Colonic mucosa (tissue), 4 donors: ENCODE results near the gene CENPL. TPM values are rescaled to one million over a fixed set of nuclear protein-coding genes. Genes with fewer than 3 reads are reported as not detected.
"Not testable (repeated sequence)": the region's sequence is repeated elsewhere in the genome, so short reads cannot be mapped to it uniquely, and the experiment has no call there.

Experiments
- DNase-seq: peaks from one replicate; pipeline ENCODE4 v3.0.0-alpha.2; 2020
- H3K27ac ChIP-seq: fragments of 200-600 bp; one replicate; pipeline ENCODE4 v1.8.0; 2021
- H3K27me3 ChIP-seq: fragments of 200-600 bp; one replicate; pipeline ENCODE4 v1.8.0; 2021
- H3K36me3 ChIP-seq: fragments of 200-600 bp; one replicate; pipeline ENCODE4 v1.8.0; 2021
- H3K4me1 ChIP-seq: fragments of 200-600 bp; one replicate; pipeline ENCODE4 v1.8.0; 2021; ENCODE audit warnings: mild to moderate bottlenecking
- H3K4me3 ChIP-seq: fragments of 200-600 bp; one replicate; pipeline ENCODE4 v1.8.0; 2021
- H3K9ac ChIP-seq, 2 donors: one replicate each; pipeline ENCODE4 v1.7.0; 2013; ENCODE audit warnings: control low read depth in 2 of 2, low read depth in 2 of 2, low read length in 2 of 2
- H3K9me3 ChIP-seq: fragments of 200-600 bp; one replicate; pipeline ENCODE4 v1.8.0; 2021
- CTCF ChIP-seq: fragments of 200-600 bp; IDR thresholded peaks from one replicate; pipeline ENCODE4 v1.8.0; 2022; ENCODE audit warnings: antibody characterized with exemption, mild to moderate bottlenecking
- intact Hi-C: fragments of 100-400 bp; cut with DNase I; formaldehyde crosslinking; loops from one replicate; pipeline ENCODE4 v1.14.1; 2022
- total RNA-seq, 2 donors: library from RNA; stranded (reverse); fragmentation: NEBNext Ultra II Directional in 1 of 2; extraction: Animal tissue kit (Norgen Biotek cat#: 25700) in 1 of 2; gene quantifications; one replicate each; pipeline ENCODE4 v1.2.1, GENCODE V29; 2021
- donor health status: healthy.
- donor health status: DM: no; HTN: no; CAD: no.
- donor health status: DM: no; HTN: no; CAD: no.

Gene CENPL
- total RNA-seq, 2 donors from 2014 or later = 5.7 to 13.6 TPM

DNA sequence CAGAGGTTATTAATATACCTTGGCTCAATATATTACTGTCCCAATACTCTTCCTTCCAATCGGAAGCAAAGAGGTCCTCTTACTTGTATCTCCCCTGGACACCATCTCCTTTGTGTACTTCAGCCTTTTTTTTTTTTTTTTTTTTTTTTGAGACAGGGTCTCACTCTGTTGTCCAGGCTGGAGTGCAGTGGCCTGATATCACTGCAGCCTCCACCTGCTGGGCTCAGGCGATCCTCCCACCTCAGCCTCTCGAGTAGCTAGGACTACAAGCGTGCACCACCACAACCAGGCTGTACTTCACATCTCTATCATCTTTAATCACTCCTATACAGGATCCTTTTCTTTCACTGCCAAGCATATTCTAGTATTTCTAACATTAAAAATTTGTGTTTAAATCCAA lies 3.0 kb downstream of the CENPL start:
- Histone ChIP-seq H3K27me3 (no peaks in the 10 kb centered on the region), H3K9me3 (no peaks in the 10 kb centered on the region), H3K36me3 (no peaks in the 10 kb centered on the region), H3K4me1 (peaks cover 3% of the 10 kb centered on the region), H3K4me3 (no peak overlapping the region), H3K27ac (no peak overlapping the region), H3K9ac (no peak overlapping the region)
- no peak for TF ChIP-seq CTCF
- no peak for DNase-seq
- intact Hi-C loops = loop anchor here (5.0 kb wide), 1 partner anchor 389 kb away; no protein-coding TSS in a partner anchor

DNA sequence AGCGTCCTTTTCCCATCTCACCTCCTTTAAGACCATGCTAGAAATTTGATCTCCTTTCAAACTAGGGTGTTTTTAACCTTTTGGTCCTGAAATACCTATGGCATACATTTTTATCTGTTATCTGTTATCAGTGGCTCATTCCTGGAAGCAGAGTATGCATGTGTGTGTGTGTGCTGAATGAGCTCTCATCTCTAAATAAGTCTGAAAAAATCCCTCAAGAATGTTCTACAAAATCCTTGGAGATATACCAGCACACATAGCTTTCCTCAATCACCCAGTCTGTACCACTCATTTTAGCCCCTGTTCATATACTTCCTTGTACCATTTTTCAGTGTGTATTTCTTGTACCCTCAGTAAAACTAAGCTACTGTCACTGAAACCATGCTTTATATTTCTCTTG lies 6.2 kb downstream of the CENPL start:
- no peak for DNase-seq
- no peak overlapping the region for H3K27ac ChIP-seq
- TF ChIP-seq CTCF = no peak
- H3K9me3 ChIP-seq = no peaks in the 10 kb centered on the region
- intact Hi-C loops = no loop called here
- no peak overlapping the region for H3K9ac ChIP-seq
- H3K4me3 ChIP-seq = no peak overlapping the region
- no peaks in the 10 kb centered on the region for H3K27me3 ChIP-seq
- H3K36me3 ChIP-seq = no peaks in the 10 kb centered on the region
- peaks cover 3% of the 10 kb centered on the region for H3K4me1 ChIP-seq

GRCh38 chr1:173813654-173814053 lies 11.0 kb downstream of the CENPL start:
- not testable (repeated sequence) for DNase-seq, H3K9me3 ChIP-seq, H3K36me3 ChIP-seq

DNA sequence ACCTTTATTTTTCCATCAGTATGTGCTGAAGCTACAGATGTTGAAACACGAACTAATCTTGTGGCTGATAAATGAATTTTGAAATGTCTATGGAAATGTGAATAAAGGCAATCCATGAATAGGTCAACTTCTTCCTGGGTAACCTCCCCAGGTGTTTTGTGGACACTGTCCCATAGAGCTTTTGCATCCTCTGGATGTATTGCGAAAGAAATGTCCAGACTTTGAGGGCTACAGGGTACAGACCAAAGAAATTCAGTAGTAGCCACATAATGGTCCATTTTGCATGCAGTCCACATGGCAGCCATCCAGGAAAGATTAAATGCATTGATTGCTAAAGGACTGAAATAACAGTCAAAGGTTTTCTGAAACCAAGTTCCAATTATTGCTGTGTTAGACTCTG lies 21.7 kb downstream of the CENPL start:
- H3K4me1 ChIP-seq = no peaks in the 10 kb centered on the region
- no peak overlapping the region for H3K27ac ChIP-seq
- no peak overlapping the region for H3K9ac ChIP-seq
- H3K36me3 ChIP-seq = no peaks in the 10 kb centered on the region
- TF ChIP-seq CTCF = no peak
- H3K27me3 ChIP-seq = no peaks in the 10 kb centered on the region
- intact Hi-C loops = no loop called here
- no peak overlapping the region for H3K4me3 ChIP-seq
- no peak for DNase-seq
- H3K9me3 ChIP-seq = no peaks in the 10 kb centered on the region

More at GRCh38 chr1:173813654-173814053, 11.0 kb downstream of the CENPL start:
- H3K27me3 ChIP-seq, H3K9ac ChIP-seq, H3K4me3 ChIP-seq, H3K4me1 ChIP-seq, H3K27ac ChIP-seq, intact Hi-C loops: not testable (repeated sequence)

DNA sequence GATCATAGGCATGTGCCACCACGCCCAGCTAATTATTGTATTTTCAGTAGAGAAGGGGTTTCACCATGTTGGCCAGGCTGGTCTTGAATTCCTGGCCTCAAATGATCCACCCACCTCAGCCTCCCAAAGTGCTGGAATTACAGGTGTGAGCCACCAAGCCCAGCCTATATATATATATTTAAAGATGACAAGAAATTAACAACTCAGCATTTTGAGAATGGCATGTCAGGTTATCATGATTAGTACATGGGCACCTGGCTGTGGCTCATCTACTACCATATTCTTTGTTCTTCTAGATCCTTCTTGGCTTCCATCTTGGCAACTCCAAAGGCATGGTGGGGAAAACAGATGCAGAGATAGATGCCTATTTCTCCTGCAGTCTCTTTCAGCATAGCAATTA lies 24.7 kb downstream of the CENPL start:
- H3K27ac ChIP-seq, H3K9ac ChIP-seq, H3K27me3 ChIP-seq, intact Hi-C loops, H3K9me3 ChIP-seq, H3K4me1 ChIP-seq, DNase-seq, H3K4me3 ChIP-seq, H3K36me3 ChIP-seq: not testable (repeated sequence)

GRCh38 chr1:173798078-173798477 lies 26.6 kb downstream of the CENPL start:
- Histone ChIP-seq H3K4me3 (no peak overlapping the region), H3K9ac (no peak overlapping the region), H3K9me3 (no peaks in the 10 kb centered on the region), H3K4me1 (no peaks in the 10 kb centered on the region), H3K27ac (no peak overlapping the region), H3K36me3 (no peaks in the 10 kb centered on the region), H3K27me3 (no peaks in the 10 kb centered on the region)
- intact Hi-C loops = no loop called here
- no peak for DNase-seq
- TF ChIP-seq CTCF = no peak

- Histone ChIP-seq H3K4me3 (no peak overlapping the region), H3K4me1 (no peaks in the 10 kb centered on the region), H3K9me3 (no peaks in the 10 kb centered on the region), H3K27me3 (no peaks in the 10 kb centered on the region), H3K9ac (no peak overlapping the region), H3K27ac (no peak overlapping the region), H3K36me3 (no peaks in the 10 kb centered on the region)
- no peak for DNase-seq
- intact Hi-C loops = no loop called here
- TF ChIP-seq CTCF = no peak
Observed at GRCh38 chr1:173789841-173790240, 34.8 kb downstream of the CENPL start.
